GM20000 (cell line): ENCODE measurements around the gene RIMBP2.
A peak's percentile ranks its signal among the peaks of the same experiment; 100 is the strongest.

Experiments
- DNase-seq: peaks from one replicate; pipeline ENCODE4 v3.0.0; 2012; ENCODE audit warnings: low spot score
- TF ChIP-seq, protein P1 (sequence below): IDR thresholded peaks from 2 replicates; pipeline ENCODE4 v1.5.1; 2012; ENCODE audit warnings: mild to moderate bottlenecking, control low read depth; ENCODE audit errors: extremely low read depth, missing control alignments

The RIMBP2 gene

DNA sequence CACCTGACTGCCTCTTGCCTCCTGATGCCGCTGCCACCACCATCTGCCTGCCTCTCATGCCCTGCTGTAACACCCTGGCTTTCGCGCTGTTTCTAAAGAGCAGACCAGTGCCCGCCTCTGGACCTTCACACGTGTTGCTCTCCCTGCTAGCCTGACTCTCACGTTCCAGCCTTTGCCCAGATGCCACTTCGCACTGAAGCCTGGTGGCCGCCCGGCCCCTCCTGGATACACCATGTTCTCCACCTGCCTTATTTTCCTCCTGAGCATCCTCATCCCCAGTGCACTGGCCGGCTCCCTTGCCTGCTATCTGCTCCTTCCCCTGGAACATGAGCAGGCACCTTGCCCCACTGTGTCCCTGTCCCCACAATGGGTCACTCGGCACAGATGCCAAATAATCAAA, 231.9 kb downstream of the RIMBP2 start:
- TF ChIP-seq, protein P1, sequence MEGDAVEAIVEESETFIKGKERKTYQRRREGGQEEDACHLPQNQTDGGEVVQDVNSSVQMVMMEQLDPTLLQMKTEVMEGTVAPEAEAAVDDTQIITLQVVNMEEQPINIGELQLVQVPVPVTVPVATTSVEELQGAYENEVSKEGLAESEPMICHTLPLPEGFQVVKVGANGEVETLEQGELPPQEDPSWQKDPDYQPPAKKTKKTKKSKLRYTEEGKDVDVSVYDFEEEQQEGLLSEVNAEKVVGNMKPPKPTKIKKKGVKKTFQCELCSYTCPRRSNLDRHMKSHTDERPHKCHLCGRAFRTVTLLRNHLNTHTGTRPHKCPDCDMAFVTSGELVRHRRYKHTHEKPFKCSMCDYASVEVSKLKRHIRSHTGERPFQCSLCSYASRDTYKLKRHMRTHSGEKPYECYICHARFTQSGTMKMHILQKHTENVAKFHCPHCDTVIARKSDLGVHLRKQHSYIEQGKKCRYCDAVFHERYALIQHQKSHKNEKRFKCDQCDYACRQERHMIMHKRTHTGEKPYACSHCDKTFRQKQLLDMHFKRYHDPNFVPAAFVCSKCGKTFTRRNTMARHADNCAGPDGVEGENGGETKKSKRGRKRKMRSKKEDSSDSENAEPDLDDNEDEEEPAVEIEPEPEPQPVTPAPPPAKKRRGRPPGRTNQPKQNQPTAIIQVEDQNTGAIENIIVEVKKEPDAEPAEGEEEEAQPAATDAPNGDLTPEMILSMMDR: no peak
- DNase-seq: no peak

DNA sequence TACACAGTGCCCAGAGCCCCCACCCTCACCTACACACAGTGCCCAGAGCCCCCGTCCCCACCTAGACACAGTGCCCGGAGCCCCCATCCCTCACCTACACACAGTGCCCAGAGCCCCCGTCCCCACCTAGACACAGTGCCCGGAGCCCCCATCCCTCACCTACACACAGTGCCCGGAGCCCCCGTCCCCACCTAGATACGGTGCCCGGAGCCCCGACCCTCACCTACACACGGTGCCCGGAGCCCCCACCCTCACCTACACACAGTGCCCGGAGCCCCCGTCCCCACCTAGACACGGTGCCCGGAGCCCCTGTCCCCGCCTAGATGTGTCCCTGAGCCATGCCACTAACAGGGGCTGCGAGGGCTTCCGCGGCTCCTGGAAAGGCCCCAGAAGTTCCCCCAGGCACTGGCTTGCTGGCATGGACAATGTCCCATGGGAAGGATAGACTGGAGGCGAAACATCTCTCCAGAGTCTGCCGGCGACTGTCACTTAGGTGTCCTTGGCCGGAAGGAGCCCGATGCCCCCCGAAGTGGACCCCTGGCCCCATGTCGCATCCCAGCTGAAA, 232.4 kb downstream of the RIMBP2 start:
- TF ChIP-seq, protein P1: no peak
- DNase-seq: no peak

DNA sequence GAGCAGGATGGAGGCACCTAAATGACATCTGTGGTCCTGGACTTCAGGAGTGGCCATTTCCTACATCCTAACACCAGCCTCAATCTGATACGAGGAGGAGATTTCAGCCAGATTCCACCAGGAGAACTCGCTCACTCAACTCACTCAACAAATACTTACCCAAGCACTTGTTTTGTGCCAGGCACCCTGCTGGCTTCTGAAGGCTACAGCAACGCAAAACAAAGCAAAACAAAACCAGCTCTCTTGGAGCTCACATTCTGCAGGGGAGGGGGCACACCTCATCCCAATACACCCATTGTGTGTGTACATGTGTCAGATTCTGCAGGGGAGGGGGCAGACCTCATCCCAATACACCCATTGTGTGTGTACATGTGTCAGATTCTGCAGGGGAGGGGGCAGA, 233.7 kb downstream of the RIMBP2 start:
- TF ChIP-seq, protein P1: no peak

DNA sequence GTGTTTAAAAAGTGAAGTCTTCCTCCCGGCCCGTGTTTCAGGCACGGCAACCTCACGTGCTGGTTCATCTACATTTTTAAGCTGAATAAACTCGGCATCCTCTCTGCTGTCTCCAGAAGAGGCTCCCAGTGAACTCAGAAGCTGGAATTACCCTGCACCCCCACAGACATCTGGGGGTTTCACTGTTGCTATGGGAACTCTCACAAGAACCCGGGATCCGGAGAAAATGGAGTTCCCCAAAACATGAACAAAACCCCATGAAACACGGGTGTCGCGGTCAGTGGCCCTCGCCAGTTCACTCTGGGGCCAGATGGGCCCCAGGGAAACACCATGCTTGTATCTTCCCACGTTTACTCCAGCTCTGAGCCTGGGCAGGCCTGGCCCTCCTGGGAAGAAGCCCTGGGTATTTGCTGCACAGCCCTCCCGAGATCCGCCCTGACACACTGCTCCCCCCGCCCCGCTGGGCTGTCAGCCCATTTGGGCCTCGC, 234.7 kb downstream of the RIMBP2 start:
- DNase-seq: peak; percentile 59

More for the DNA sequence above, 233.7 kb downstream of the RIMBP2 start:
- no peak for DNase-seq

DNA sequence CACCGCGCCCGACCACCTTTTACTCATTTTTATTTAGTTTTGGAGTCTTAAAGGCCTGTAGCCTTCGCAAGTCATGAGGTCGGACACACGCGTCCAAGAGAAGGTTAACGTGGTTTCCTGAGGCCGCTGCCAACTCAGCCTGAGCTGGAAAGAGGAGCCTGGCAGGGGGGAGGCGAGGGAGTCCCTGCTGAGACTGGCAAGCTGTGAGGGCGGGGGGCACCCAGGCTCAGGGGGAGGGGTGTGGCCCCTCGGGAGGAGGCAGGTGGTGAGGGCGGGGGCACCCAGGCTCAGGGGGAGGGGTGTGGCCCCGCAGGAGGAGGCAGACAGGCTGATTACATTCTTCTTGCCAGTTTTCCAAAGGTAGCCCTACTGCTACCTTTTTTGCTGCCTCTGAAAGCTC, 235.2 kb downstream of the RIMBP2 start:
- DNase-seq: no peak

More for the DNA sequence above, 234.7 kb downstream of the RIMBP2 start:
- TF ChIP-seq, protein P1: no peak

DNA sequence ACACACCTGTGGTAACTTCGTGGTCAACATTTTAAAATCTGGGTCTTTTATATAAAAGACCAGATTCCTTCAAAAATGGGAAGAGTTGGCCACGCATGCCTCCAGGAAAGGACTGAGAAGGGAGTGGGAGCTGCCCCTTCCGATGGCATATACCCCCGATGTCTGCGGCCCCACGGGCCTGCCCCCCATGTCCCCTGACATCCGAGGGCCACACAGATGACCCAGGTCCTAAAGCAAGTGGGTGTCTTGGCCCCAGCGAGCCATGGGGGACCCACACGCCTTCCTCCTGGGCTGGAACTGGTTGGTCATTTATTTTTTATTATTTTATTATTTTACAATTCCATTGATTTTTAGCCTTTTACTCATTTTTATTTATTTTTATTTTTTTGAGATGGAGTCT, 235.9 kb downstream of the RIMBP2 start:
- DNase-seq: no peak
- TF ChIP-seq, protein P1: no peak

More for the DNA sequence above, 235.2 kb downstream of the RIMBP2 start:
- TF ChIP-seq, protein P1: no peak

DNA sequence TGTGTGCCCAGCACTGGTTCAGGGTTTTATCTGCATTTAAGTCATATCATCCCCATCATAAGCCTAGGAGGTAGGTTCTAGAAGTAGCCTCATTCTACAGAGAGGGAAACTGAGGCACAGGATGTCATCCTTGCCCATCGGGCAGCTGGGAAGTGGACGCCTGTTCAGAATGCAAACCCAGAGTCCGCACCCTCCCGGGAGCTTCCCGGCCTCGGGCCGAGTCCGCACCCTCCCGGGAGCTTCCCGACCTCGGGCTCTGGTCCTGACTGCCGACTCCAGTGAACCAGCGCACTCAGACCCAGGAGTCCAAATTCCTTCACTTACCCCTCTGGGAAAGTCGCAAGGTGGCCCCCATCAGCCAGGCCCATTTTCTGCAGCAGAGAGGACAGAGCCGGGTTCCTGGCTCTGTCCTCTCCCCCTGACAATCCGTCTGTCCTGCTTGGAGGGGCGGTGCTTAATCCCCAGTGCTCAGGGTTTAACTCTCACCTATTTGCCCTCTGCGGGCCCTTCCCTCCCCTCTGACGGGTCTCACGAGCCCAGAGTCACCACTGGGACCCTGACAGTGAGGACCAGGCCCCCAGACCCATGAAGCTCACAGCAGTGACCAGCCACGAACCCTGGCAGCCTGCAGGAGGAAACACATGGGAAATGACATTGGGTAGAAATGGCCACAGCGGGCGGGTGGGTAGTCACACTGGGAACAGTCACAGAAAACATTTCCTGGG, 236.5 kb downstream of the RIMBP2 start:
- no peak for DNase-seq
- TF ChIP-seq, protein P1: no peak
